Measurements from ENCODE around the gene THBS3.
"Not testable (repeated sequence)": the region's sequence is repeated elsewhere in the genome, so short reads cannot be mapped to it uniquely, and the experiment has no call there.

The THBS3 gene

DNA sequence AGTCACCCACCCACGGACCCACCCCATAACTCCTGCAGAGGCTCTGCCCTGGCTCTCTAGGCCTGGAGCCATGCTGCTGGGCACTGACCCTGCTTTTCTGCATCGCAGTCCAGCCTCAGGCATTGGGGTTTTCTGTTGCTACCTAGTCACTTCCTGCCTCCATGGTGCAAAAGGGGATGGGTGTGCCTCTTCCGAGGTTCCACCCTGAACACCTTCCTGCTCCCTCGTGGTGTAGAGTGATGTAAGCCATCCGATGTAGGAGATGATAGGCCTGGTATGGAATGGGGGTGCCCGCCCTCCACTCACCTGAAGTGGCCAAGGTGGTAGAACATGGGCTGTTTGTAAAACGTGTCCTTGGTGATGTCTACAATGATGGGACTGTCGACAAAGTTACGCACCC, 27.7 kb upstream of the THBS3 start:
- DNase-seq: not testable (repeated sequence)

DNA sequence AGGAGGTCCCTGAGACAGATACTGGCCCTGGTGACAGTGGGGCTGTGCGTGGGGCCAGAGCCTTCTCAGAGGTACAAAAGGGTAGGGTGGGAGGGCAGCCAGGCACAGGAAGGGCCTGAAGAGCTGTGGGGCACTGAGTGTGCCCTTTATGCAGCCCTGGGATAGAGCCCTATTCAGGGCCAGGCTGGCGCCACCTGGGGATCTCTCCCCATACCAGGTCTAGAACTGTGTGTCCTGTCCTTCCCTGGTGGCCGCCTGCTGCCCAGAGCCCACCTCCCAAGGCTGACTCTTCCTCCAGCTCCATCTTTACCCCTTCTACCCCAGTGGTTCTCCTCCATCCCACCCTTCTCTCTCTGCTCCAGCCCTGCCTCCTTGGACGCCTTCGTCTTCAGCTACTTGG, 25.8 kb upstream of the THBS3 start:
- DNase-seq: not testable (repeated sequence)

DNA sequence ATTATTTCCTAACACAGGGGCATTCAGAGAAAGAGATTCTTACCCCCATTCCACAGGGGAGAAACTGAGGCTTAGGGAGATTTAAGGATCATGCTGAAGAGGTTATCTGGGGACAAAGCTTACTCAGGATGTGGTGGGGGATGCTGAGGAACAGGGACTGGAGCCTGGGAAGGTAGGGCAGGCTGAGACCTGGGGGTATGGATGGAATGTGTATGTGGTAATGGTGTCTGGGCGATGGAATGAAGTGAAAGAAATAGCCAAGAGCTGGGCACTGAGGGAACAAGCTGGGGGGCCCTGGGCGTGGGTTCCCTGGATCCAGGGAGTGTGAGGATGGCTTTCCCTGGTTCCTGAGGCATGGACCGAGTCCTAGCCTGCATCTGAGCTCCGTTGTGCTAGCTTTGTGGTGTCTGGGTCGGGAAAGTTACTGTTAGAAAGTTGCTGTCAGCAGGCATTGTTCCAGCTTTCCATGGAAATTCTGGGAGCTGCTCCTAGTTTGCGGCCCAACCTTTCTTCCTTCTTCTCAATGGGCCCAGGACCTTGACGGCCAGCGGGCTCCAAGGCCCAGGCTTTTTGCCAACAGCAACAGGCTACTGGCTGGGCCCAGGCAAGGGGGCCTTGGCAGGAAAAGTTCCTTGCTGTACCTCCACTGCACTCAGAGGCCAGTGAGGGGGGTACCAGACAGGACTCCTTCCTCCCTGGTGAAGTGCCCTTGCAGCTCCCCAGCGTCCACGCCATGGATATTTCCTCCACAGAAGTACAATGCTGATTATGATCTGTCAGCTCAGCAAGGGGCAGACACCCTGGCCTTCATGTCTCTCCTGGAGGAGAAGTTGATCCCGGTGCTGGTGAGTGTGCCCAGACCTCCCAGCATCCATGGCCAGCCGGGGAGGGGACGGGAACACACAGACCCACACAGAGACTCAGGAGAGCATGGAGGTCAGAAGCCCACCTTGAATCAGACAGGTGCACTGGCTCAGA, 24.6 kb upstream of the THBS3 start:
- not testable (repeated sequence) for DNase-seq

DNA sequence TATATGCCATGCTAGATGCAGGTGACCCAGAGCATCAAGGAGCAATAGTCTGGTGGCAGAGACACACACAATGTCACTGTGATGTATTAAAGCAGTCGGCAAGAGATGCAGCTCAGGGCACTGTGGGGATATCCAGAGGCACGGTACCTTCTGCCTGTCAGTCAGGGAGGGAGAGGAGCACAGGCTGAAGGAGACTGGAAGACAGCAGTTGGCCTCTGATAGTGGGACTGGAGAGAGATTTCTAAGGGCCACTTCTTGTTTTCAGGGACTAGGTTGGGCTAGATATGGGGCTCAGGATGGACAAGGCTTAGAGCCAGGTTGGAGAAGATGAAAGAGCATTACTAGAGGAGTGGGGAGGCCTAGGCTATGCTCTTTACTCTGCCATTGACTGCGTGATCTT, 23.6 kb upstream of the THBS3 start:
- not testable (repeated sequence) for DNase-seq

GRCh38 chr1:155228096-155228427, 20.4 kb upstream of the THBS3 start:
- no peak for DNase-seq

- peak; percentile 96 for DNase-seq
Observed at GRCh38 chr1:155227261-155228095, 19.8 kb upstream of the THBS3 start.

DNA sequence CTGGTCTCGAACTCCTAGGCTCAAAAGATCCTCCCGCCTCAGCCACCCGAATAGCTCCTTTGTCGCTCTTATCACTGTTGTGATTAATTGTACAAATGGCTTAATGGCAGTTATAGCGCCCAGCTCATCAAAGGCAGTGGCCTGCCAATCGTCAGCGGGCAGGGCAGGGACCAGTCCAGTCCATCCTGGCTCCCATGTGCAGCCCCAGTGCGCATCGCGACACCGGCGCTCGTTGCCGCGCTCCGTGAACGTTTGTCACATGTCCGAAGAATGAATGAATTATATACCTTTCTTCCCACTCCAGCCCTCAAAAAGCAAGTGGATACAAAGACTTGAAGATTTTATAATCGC, 19.2 kb upstream of the THBS3 start:
- DNase-seq: no peak

- peak; percentile 79 for DNase-seq
Observed at GRCh38 chr1:155226188-155226909, 18.7 kb upstream of the THBS3 start.

- DNase-seq: not testable (repeated sequence)
Observed at GRCh38 chr1:155225404-155225759, 17.7 kb upstream of the THBS3 start.

- no peak for DNase-seq
Observed at GRCh38 chr1:155223047-155223446, 15.3 kb upstream of the THBS3 start.

DNA sequence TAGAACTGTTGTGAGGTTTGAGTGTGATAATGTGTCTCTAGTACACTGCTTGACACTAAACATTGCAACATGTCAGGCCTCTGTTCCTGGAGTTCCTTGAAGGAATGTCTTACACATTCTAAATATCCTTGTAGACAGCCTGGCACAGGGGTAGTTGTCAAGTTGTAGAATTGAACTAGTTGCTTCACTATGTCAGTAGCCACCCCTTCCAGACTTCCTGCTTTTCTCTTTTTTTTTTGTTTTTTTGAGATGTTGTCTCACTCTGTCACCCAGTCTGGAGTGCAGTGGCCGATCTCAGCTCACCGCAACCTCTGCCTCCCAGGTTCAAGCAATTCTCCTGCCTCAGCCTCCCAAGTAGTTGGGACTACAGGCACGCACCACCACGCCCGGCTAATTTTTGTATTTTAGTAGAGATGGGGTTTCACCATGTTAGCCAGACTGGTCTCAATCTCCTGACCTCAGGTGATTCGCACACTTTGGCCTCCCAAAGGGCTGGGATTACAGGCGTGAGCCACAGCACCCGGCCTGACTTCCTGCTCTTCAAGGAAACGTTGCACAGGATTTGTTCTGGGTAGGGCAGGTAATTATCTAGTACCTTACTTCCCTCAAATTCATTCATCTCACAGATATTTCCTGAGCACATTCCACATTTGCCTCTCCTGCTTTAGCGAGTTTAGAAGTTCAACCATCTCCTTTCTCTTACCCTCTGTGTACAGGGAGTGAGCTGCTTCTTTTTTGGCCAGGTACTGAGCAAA, 12.7 kb upstream of the THBS3 start:
- not testable (repeated sequence) for DNase-seq

GRCh38 chr1:155219592-155220031, 11.9 kb upstream of the THBS3 start:
- DNase-seq: no peak

- DNase-seq: peak; percentile 67
Observed at GRCh38 chr1:155218854-155219591, 11.3 kb upstream of the THBS3 start.

GRCh38 chr1:155214702-155215101, 7.0 kb upstream of the THBS3 start:
- DNase-seq: not testable (repeated sequence)

DNA sequence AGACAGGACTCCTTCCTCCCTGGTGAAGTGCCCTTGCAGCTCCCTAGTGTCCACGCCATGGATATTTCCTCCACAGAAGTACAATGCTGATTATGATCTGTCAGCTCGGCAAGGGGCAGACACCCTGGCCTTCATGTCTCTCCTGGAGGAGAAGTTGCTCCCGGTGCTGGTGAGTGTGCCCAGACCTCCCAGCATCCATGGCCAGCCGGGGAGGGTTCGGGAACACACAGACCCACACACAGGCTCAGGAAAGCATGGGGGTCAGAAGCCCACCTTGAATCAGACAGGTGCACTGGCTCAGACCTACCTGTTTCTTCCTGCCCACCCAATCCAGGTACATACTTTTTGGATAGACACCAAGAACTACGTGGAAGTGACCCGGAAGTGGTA, 4.3 kb upstream of the THBS3 start:
- not testable (repeated sequence) for DNase-seq

DNA sequence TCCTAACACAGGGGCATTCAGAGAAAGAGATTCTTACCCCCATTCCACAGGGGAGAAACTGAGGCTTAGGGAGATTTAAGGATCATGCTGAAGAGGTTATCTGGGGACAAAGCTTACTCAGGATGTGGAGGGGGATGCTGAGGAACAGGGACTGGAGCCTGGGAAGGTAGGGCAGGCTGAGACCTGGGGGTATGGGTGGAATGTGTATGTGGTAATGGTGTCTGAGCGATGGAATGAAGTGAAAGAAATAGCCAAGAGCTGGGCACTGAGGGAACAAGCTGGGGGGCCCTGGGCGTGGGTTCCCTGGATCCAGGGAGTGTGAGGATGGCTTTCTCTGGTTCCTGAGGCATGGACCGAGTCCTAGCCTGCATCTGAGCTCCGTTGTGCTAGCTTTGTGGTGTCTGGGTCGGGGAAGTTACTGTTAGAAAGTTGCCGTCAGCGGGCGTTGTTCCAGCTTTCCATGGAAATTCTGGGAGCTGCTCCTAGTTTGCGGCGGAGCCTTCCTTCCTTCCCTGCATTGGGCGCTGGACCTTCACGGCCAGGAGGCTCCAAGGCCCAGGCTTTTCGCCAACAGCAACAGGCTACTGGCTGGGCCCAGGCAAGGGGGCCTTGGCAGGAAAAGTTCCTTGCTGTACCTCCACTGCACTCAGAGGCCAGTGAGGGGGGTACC, 3.8 kb upstream of the THBS3 start:
- DNase-seq: not testable (repeated sequence)

DNA sequence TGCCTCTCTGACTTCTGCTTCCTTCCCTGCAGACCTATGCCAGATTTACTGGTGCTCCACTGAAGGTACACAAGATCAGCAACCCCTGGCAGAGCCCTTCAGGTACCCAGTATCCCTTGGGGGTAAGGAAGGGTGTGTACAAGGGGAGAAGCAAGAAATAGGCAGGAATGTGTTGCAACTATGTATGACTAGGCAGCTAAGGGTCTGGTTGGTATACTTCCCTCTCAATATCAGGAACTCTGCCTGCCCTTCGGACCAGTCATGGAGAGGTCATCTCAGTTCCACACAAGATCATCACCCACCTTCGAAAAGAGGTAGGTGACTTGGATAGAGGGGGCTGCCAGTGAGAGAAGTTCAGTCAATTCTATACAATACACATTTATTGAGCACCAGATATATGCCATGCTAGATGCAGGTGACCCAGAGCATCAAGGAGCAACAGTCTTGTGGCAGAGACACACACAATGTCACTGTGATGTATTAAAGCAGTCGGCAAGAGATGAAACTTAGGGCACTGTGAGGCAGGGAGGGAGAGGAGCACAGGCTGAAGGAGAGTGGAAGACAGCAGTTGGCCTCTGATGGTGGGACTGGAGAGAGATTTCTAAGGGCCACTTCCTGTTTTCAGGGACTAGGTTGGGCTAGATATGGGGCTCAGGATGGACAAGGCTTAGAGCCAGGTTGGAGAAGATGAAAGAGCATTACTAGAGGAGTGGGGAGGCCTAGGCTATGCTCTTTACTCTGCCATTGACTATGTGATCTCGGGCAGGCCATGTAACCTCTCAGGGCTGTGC, 2.8 kb upstream of the THBS3 start:
- no peak for DNase-seq

DNA sequence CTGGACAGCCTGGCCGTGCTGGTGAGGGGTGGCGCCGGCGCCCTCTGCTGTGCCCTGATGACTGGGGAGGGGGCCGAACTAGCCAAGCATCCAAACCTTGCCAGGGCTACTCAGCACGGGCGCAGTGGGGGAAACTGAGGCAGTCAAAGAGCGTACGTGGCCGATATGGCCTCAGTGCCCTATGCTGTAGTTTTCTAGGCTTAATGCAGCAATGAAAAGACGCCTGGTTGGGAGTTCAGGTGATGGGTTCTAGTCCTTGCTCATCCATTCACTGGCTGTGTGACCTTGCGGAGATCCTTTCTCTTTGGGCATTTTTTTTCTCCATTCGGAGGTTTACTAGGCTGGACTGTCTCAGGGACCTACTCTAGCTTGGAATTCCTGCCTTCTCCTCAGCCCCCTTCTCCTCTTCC, 1.6 kb upstream of the THBS3 start:
- DNase-seq: no peak

DNA sequence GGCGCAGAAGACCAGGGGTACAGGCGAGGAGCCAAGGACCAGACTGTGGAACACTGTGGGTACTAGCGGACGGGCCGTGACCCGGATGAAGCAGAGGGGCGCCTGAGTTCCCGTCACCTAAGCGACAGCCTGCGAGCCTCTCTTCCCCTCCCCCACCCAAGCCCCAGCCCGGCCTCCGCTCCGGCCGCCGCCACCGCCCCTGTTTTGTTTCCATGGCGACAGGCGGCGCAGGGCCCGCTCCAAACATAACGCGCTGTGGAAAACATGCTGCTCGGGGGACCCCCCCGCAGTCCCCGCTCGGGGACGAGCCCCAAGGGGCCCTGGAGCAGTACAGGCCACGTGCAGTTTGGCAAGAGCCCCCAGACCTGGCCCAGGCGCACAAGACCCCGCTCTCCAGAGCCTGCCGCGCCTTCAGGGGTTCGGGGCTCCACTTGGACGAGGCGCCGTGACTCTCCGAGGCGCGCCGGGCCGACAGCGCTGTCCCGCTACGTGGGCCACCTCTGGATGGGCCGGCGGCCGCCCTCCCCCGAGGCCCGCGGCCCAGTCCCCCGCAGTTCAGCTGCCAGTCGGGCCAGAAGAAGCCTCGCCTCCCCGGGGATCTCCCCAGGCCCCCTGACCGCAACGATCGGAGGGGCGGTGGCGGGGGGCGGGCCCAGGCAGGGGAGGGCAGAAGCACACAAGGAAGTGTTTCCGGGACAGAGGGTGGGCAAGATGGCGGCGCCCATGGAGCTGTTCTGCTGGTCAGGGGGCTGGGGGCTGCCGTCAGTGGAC, 1.0 kb upstream of the THBS3 start, which contains the start of gene MTX1:
TSS of gene MTX1 (plus strand) at position 155 of the 771 bp plus-strand sequence. CDS start at position 265, 110 bp downstream.
- peak; percentile 94 for DNase-seq

Data from right kidney (tissue), 1 donor.